AG04449 (cell line): ENCODE data around the gene DDX31.
A peak's percentile ranks its signal among the peaks of the same experiment; 100 is the strongest.

Source experiments
- CTCF ChIA-PET: fragments of 350-600 bp; formaldehyde crosslinking; extraction: SDS; loops from one replicate; lab custom pipeline; 2021; ENCODE audit warnings: antibody characterized with exemption; lab: Yijun Ruan, JAX
- POLR2A ChIA-PET: fragments of 400-600, 350-600 bp; formaldehyde crosslinking; extraction: SDS; loops from one replicate; lab custom pipeline; 2020; ENCODE audit warnings: antibody characterized with exemption, inconsistent platforms; lab: Yijun Ruan, JAX
- DNase-seq: peaks from one replicate; pipeline ENCODE4 v3.0.0-alpha.2; 2010; ENCODE audit warnings: low read depth, low spot score
- H3K4me3 ChIP-seq: 2 replicates; pipeline ENCODE4 v1.5.1; 2011; ENCODE audit warnings: low read depth, mild to moderate bottlenecking, control low read depth, low read length
- TF ChIP-seq, protein P1 (sequence below): IDR thresholded peaks from one replicate; pipeline ENCODE4 v1.5.1; 2011; ENCODE audit warnings: mild to moderate bottlenecking, moderate library complexity, low read length, control low read depth, inconsistent platforms; ENCODE audit not compliant: insufficient read depth; ENCODE audit errors: missing control alignments

DDX31 gene

DNA sequence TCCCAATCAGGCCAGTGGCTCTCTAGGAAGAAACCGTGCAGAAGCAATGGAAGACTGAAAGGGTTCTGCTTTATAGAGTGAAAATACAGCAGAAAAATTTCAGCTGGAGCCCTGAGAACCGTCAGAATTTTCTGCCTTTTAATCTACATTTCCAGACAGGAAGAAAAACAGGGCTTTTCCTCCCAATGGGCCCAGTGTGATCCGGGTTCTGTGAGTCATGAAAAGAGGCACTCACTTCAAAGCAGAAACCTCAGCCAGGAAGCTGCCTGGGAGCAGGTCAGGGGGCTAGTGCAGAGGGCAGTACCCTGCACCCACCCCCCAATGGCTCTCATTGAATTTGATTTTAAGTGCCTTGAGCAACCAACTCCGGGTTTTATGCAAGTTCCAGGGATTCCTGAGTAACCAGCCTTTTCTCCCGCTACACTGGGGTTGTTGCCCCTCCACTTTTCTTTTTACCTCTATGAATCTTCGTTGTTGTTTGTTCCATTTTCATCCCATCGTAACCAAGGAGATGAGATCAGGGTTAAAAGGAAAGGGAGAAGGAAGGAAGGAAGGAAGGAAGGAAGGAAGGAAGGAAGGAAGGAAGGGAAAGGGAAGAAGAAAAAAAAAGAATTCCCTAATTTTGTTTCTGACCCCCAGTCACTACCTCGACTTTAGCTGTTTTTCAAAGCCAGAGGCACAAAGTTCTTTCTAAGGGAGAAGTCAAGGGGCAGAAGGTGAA, 86.0 kb downstream of the DDX31 start:
- ChIA-PET CTCF (interaction anchor here (1.4 to 1.5 kb wide), 2 partner anchors 68 to 76 kb away, joined by 3 read pairs; no protein-coding TSS in a partner anchor), POLR2A (no interaction called here)
- H3K4me3 ChIP-seq, result no peak overlapping the region
- TF ChIP-seq, protein P1, sequence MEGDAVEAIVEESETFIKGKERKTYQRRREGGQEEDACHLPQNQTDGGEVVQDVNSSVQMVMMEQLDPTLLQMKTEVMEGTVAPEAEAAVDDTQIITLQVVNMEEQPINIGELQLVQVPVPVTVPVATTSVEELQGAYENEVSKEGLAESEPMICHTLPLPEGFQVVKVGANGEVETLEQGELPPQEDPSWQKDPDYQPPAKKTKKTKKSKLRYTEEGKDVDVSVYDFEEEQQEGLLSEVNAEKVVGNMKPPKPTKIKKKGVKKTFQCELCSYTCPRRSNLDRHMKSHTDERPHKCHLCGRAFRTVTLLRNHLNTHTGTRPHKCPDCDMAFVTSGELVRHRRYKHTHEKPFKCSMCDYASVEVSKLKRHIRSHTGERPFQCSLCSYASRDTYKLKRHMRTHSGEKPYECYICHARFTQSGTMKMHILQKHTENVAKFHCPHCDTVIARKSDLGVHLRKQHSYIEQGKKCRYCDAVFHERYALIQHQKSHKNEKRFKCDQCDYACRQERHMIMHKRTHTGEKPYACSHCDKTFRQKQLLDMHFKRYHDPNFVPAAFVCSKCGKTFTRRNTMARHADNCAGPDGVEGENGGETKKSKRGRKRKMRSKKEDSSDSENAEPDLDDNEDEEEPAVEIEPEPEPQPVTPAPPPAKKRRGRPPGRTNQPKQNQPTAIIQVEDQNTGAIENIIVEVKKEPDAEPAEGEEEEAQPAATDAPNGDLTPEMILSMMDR, result no peak
- DNase-seq, result no peak

DNA sequence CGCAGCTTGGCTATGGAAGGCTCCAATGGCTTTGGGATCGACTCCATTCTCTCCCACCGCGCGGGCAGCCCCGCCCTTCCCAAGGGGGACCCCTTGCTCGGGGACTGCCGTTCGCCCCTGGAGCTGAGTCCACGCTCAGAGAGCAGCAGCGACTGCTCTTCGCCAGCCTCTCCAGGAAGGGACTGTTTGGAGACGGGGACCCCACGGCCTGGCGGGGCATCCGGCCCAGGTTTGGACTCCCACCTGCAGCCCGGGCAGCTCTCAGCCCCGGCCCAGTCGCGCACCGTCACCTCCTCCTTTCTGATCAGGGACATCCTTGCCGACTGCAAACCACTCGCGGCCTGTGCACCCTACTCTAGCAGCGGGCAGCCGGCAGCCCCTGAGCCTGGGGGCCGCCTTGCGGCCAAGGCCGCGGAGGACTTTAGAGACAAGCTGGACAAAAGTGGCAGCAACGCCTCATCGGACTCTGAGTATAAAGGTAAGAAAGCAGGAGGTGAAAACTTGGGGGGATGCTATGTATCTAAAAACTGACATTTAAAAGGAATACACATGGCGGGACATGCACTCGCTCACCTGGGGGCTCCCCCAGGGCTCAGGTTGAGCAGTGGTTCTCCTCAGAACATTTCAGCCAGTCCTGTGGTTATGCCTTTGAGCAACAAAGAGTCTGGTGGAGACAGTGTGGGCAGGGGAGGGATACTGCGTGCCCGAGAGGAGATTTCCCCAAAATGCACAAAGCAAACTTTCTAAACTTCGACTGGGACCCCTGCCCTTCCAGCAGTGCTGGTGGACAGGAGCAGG, 86.8 kb downstream of the DDX31 start:
- ChIA-PET POLR2A (no interaction called here), CTCF (interaction anchor here (1.4 to 1.5 kb wide), 2 partner anchors 69 to 76 kb away, joined by 3 read pairs; no protein-coding TSS in a partner anchor)
- TF ChIP-seq, protein P1, result no peak
- no peak for DNase-seq
- no peak overlapping the region for H3K4me3 ChIP-seq

DNA sequence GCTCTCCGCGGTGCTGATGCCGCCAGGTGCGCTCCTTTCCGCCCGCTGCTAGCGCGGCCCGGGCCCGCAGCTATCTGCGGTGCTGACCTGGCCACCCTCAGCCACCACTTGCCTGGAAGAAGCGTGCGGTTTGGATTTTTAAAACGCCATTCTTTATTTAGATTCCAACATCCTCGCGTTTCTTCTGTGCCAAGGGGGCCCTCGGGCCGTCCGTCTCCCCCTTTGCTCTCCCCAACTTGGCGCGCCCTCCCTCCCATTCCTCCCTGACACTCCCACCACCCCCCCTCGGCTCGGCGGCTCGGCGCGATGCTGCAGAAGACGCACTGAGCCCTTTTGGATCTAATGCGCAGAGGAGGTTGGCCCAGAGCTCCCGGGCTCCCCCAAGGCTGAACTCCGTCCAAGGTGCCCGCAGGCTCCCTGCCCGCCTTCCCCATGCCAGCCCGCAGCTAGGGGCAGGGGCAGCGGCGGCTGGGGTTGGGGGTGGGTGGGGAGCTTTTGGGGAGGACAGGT, 87.5 kb downstream of the DDX31 start, which contains the start of gene BARHL1:
TSS of gene BARHL1 (plus strand) at position 331 of the 510 bp plus-strand sequence. CDS start 192 bp downstream, outside the sequence.
- TF ChIP-seq, protein P1, result no peak
- no peak for DNase-seq
- ChIA-PET POLR2A (no interaction called here), CTCF (interaction anchor here (1.5 kb wide), 1 partner anchor 70 kb away, joined by 3 read pairs; no protein-coding TSS in a partner anchor)
- peak within 1 kb of the TSS; percentile 34 for H3K4me3 ChIP-seq

DNA sequence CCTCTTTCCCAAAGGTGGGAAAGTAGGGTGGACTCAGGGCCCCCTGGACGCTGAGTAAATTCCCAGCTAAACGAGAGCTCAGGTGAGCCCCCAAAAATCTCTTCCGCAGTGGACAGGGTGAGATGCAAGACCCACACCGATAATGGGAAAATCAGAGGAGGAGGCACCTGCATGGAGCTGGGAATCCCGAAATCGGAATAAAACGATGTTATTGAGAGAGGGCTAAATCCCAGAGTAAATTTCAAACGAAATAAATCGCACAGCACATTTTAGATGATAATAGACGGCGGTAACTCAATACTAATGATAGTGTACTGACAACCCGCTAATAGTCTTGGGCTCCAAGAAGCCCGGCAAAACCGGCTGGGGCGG, 90.4 kb downstream of the DDX31 start:
- ChIA-PET CTCF (interaction anchor here (0.7 to 1.2 kb wide), 3 partner anchors 75 to 581 kb away, joined by 3 read pairs; no protein-coding TSS in a partner anchor), POLR2A (interaction anchor here (0.7 kb wide), 1 partner anchor 68 kb away, joined by 3 read pairs; no protein-coding TSS in a partner anchor)
- TF ChIP-seq, protein P1, result no peak
- DNase-seq, result no peak
- H3K4me3 ChIP-seq, result no peak overlapping the region

DNA sequence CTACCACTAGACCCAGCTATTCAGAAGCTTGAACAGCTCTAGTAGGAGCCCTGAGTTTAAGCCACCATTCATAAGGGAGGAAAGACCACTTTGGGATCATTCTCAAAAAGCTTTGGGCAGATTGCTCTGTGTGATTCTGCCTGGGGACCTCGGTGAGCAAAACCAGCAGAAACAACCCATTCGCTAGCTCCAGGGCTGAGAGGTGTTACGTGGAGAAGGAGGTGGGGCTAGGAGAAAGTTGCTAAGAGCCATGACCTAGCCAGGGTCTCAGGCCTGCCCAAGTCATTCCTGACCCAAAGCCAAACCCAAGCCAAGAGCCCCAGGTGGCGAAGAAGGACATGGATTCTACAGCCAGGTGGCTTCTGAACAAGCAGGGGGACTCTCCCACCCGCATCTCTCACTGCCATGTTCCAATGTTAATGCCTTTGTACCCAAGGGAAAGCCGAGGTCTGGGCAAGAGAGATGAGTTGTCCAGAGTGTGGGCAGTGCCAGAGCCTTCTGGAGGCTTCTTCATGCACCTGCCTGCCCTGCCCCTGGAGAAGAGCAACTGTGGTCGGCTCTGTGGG, 91.3 kb downstream of the DDX31 start:
- no peak overlapping the region for H3K4me3 ChIP-seq
- POLR2A ChIA-PET, result interaction anchor here (0.5 kb wide), 1 partner anchor 49 kb away, joined by 3 read pairs; no protein-coding TSS in a partner anchor
- CTCF ChIA-PET, result interaction anchor here (0.7 to 7.8 kb wide), 3 partner anchors 72 to 580 kb away, joined by 3 to 87 read pairs (median 3); no protein-coding TSS in a partner anchor
- no peak for DNase-seq
- TF ChIP-seq, protein P1, result no peak
